ENCODE results near the gene ADAMTS17.

Gene ADAMTS17

DNA sequence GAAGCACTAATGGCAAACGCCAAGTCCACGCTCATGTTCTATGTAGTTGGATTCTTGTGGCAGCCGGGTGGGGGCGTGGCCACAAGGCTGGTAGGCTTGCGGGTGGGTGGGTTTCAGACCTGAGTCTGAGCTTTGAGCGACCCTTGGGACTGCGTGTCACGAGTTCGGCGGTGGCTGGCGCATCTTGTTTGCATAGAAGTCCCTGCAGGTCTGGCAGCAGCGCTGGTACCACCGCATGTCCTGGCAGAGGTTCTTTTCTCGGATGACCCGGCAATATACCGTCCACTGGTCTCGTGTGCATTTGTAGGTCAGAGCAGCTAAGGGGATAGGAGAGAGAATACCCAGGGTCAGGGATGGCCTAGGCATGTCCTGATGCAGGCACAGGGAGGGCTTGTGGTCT, 367.5 kb downstream of the ADAMTS17 start:
- DNase-seq (ENCODE audit: low read depth in 3 of 3) = no peak

GRCh38 chr15:99973351-99973750, 368.4 kb downstream of the ADAMTS17 start:
- DNase-seq (ENCODE audit: low read depth in 3 of 3) = no peak

GRCh38 chr15:99970891-99971430, 370.8 kb downstream of the ADAMTS17 start:
- DNase-seq (ENCODE audit: low read depth in 3 of 3) = no peak

DNA sequence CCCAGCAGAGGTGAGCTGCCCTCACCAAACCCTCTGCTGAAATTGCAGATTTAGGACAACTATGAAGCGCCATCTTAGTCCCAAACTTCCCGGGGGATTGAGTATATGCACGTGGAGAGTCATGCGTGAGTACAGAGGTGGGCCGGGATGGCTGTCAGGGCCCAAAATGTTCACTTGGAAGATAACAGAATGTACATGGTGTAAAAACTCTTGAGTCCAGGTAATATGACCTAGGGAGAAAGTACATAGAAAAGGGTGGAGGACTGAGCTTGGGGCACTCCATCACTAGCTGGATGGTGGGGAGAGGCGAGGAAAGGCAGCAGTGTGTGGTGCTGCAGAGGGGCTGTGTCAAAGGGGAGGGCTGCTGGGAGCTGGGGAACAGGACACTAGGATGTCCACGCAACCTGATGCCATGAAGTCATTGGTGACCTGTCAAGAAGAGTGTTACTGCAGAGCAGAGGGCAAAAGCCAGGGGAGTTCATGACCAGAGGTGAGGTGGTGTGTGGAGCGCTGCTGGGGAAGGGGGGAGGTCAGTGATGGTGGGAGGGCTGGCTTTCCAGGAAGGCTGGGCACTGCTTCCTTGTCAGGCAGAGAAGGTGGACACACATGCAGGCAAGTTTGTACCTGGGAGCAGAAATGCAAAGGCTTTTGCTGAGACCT, 372.4 kb downstream of the ADAMTS17 start:
- DNase-seq (ENCODE audit: low read depth in 3 of 3) = no peak

DNA sequence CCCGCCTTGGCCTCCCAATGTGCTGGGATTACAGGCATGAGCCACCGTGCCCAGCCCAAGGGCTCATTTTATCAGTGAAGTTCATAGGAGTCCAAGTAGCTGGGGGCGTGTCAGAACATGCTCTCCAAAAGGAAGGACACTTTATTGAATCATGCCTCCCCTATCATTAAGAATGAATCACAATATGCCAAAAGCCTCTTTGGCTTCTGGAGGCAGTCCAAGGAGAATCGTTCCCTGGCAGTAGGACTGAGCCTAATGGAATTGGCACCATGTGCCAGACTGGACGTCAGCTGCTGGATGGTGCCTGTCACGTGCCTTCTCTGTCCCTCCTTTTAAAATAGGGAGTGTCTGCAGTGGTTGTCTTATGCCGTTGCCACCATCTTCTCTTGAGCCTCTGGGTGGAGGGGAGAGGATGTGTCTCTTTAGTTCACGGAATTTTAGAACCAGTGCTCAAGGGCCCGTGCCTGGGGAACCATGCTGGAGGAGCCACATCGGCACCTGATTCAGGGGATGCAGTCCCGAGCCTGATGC, 373.9 kb downstream of the ADAMTS17 start:
- no peak for DNase-seq (ENCODE audit: low read depth in 3 of 3)

- DNase-seq (ENCODE audit: low read depth in 3 of 3) = no peak
Measured at GRCh38 chr15:99966815-99967214, 375.0 kb downstream of the ADAMTS17 start.

DNA sequence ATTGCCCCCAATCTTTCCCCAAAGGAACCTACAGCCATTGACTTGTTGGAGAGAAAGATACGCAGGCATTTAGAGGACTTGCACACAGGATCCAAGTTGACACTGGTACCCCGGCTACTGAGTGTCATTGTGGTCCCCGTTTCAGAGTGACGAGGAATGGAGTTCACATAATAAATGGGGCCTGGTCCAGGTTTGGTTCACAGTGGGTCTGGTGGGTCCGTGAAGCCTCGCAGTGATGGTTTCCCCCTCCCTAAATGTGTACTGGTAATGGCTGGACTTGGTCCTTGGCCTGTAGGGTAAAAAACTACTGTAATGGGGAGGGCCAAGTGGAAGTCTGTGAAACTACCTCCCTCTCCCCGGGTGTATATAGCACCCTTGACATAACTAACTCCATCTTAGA, 376.4 kb downstream of the ADAMTS17 start:
- no peak for DNase-seq (ENCODE audit: low read depth in 3 of 3)

DNA sequence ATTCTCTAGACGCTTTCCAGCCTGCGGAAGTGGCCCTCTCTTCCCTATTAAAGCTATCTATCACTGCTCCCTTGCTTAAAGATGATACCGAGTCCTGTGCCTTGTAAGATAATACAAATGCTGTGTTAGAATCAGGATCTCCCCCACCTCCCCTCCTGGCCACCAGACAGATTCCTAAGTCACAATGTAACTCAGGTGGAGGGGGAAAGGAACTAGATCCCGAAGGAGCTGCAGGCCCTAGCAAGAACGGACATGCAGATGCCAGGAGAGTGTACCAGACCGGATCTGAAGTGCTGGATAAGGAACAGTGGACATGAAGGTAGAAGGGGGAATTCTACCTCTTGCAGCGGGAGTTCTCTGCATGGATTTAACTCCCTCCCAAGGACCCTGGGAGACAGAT, 377.8 kb downstream of the ADAMTS17 start:
- no peak for DNase-seq (ENCODE audit: low read depth in 3 of 3)

GRCh38 chr15:99963096-99963825, 378.5 kb downstream of the ADAMTS17 start:
- DNase-seq (ENCODE audit: low read depth in 3 of 3) = no peak

DNA sequence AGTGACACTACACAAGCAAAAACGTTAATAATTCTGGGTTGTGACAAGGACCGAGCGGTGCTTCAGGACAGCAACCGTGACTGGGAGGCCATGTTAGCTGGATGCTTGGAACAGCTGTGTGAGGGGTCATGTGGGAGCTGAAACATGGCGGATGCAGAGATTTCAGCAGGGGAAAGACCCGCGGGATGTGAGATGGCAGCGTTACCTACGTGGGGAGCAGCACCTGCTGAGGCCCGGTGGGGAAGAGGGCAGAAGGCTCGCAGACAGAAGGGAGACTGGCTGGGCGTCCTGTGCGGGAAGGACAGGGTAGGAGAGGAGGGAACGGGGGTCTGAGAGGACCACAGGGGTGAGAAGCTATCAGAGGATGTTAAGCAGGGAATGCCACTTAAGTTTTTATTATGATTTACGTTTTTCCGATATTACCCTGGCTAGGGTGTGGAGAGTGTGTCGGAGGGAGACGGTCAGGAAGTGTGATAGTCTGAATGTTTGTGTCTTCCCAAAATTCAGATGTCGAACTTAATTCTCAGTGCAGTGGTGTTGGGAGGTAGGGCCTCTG, 379.7 kb downstream of the ADAMTS17 start:
- no peak for DNase-seq (ENCODE audit: low read depth in 3 of 3)

DNA sequence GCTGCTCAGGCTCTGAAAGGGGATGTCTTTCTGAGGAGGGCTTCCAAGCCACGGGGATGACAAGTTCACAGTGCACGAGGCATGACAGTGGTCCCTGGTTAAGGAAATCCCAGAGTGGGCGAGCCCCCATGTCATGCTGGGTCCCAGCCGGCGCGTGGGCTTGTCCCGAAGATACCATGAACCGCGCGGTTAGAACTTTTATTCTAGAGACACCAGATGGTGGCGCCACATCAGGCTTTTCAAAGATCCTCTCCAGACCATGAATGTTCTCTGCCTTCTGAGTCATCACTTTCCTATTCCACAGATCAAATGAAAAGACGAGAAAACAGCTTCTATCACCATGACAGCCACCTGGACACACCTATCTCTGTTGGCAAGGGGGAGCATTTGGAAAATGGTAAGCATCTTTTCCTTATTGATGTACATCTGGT, 380.7 kb downstream of the ADAMTS17 start:
- DNase-seq (ENCODE audit: low read depth in 3 of 3) = peak in 1 of 3 experiments; percentile 8

GRCh38 chr15:99959326-99959725, 382.4 kb downstream of the ADAMTS17 start:
- no peak for DNase-seq (ENCODE audit: low read depth in 3 of 3)

DNA sequence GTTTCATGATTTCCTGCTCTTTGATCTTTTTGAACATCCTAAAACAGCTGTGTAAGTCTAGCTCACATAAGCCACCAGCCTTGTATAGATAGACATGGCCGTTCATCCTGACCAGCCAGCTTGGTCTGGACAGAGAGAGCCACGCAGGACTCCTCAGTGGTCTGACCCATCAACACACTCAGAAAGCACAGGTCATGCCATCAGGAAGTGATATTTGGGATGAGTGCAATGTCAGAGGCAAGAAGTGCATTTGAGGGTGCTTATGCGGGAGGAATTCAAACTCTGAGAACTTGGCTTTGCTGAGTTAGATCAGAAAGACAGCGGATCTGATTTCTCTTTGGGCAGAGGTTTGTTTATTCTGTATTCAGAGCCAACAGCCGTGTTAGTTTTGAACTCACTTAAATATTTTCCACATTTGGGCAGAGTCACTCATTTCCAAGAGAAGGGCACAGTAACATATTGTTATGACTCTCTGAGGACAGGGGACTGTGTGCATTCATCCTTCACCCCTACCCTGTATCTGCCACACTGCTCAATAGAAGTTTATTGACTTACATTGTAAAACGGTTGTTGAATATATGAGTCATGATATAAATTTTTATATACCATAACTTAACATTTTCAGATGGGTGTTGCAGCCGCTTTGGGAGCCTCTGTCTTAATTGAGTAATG, 383.2 kb downstream of the ADAMTS17 start:
- no peak for DNase-seq (ENCODE audit: low read depth in 3 of 3)

- no peak for DNase-seq (ENCODE audit: low read depth in 3 of 3)
Measured at GRCh38 chr15:99957642-99958013, 384.1 kb downstream of the ADAMTS17 start.

DNA sequence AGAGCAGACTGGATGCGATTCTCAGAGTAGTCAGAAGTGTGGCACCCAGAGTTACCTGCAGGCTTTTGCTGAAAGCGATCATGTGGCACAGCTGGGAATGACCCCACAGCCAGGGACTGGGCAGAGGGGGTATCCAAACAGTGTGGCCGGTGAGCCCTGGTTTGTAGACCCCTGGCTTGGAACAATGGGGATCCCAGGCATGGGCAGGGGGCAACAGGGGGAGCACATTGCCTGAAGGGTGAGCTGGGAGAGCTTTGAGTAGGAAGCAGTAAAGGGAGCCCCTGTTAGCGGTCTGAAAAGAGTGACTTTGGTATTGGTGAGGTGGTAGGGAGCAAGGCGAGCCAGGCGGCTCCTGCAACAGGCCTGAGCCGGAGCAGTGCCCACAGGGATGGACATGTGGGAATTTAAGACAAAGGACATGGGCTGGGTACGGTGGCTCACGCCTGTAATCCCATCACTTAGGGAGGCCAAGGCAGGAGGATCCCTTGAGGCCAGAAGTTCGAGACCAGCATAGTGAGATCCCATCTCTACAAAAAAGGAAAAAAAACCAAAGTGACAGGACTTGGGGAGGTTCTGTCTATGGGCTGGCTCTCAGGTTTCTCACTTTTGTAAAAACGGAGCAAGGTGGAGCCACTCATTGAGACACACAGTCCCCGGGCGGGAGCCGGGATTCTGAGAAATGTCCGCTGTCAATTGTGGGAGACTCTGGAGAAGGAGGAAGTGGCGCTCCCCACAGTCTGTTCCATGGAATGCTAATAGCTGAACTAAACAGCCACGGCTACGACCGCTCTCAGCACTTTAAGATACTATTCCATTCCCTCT, 384.7 kb downstream of the ADAMTS17 start:
- DNase-seq (ENCODE audit: low read depth in 3 of 3) = no peak

- no peak for DNase-seq (ENCODE audit: low read depth in 3 of 3)
Measured at GRCh38 chr15:99956022-99956775, 385.6 kb downstream of the ADAMTS17 start.

DNA sequence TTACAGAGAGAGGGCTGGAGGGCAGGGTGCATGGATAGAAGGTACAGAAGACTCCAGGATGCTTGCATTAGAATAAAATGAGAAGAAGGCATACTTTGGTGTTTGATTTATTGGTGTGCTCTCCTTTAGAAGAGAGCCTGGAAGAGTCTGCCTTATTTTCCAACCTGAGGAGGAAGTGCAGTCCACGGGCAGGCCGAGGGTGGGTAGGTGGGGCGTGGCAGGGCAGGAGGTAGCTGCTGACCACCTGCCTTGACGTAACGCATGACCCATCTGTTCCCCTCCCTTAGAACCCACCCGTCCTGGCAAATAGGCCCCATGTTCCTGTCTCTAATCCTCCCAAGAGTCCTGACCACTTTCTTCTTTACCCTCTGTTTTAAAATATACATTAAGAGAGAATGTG, 386.2 kb downstream of the ADAMTS17 start:
- no peak for DNase-seq (ENCODE audit: low read depth in 3 of 3)

DNA sequence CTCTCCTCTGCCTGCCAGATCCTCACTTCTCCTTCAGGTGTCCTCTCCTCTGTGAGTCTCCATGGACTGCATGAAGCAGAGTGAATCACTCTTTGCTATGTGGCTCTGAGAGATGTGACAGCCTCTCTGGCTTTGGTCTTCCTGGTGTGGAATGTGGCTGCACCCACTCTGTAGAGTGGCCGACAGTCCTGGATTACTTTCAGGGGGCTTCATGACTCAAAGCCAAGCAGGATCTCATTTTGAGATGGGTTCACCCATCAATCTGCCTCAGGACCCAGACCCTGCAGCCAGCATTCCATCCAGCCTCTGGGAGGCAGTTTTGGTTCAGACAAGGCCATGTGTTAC, 386.6 kb downstream of the ADAMTS17 start:
- no peak for DNase-seq (ENCODE audit: low read depth in 3 of 3)

- DNase-seq (ENCODE audit: low read depth in 3 of 3) = no peak
Measured at GRCh38 chr15:99954361-99955180, 387.2 kb downstream of the ADAMTS17 start.

DNA sequence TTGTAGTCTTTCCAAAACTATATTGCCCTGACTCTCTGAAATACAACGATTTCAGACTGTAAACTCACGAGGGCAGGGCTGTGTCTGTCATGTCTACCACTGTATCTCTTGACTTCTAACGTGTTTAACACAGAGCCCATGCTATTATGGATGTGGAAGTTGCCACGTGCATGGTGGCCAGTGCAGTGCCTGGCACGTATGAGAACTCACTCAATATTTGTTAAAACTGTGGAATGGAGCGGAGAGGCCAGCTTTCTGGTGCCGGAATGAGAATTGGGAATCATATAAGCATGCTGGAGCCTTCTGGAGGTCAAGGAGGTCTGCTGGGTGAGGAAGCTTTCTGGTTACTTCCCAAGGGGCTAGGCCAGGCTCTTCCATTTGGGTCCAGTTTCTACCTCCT, 387.9 kb downstream of the ADAMTS17 start:
- no peak for DNase-seq (ENCODE audit: low read depth in 3 of 3)

All from stimulated activated CD4-positive, alpha-beta T cell treated with anti-CD3 and anti-CD28 coated beads, TNF-alpha, amount 100 ng/mL, for 4 hours (primary cell).